GM18861 (cell line): ENCODE measurements around the gene COL27A1.

Experiments
- ATAC-seq: cut with Tn5 transposase; IDR thresholded peaks from one replicate; pipeline ENCODE4 v1.9.1; 2021; ENCODE audit not compliant: unreplicated experiment

COL27A1 gene

DNA sequence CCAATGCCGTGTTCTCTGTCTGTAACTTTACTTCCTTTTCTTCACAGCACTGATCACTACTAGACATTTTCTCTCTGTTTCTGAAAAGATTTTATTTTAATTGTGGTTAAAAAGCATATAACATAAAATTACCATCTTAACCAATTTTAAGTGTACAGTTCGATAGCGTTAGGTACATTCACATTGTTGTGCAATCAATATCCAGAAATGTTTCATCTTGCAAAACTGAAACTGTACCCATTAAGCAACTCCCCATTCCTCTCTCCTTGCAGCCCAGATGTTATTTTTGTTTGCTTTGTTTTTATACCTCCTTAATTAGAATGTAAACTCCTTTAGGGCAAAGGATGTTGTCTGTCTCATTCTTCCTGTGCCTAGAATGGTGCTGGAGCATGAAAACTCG is 47.5 kb downstream of the COL27A1 start:
- no peak for ATAC-seq

DNA sequence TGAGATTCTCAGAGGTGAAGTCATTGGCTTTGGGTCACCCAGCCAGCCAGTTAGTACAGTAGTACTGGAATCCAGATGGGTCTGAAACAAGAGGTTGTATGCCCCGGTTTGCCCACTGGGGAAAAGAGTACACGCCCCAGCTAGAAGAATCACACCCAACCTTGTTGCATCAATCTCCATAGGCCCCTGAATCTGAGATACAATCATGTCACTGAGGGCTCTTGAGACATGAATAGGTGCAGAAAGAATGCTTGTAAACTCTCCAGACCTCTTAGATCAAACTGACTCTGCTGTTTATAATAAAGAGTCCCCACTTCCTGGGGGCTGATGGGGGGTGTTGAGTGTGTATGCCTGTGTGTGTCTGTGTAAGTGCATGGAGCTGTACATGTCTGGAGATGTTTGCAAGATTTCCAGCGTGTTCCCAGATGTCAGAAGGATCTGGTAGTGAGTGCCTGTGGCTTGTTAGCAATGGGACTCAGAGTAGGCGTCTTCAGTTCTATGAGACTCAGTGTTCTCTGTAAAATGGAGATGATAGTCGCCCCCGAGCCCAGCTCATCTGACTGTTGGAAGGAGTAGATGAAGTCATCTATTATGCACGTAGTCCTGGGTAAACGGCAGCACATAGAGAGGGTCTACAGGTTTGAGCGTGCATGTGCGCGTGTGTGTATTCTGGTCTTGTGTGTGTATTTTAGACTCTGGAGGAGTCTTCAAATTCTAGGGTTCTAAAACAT is 48.2 kb downstream of the COL27A1 start:
- no peak for ATAC-seq

GRCh38 chr9:114204265-114204664 is 48.9 kb downstream of the COL27A1 start:
- ATAC-seq: no peak

- no peak for ATAC-seq
These were observed 50.1 kb downstream of the COL27A1 start for GRCh38 chr9:114205171-114206015.

DNA sequence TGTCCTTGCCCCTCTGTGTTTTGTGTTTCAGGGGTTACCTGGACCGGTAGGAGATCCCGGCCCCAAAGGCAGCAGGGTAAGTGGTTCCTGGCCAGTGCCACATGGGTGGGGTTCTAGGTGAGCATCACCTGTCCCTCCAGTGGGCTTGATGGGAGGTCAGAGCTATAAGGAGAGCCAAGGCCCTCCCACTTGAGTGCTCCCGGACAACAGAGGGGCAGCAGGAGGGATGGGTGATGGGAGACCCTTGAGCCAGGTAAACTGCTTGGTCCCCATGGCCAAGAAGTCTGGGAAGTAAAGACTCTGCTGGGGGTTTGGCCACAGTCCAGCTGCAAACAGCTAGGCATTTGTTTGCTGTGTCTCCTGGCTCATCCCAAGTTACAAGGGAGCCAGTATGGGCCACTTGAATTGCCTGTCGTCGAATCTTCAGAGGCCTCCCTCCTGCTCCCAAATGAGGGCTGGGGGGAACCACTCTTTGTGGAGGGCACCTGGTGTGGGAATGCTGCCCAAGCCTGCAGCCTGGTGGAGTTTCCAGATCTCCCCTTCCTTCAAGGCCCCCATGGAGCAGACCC is 51.0 kb downstream of the COL27A1 start:
- ATAC-seq: no peak

GRCh38 chr9:114207034-114207810 is 51.9 kb downstream of the COL27A1 start:
- ATAC-seq: no peak

DNA sequence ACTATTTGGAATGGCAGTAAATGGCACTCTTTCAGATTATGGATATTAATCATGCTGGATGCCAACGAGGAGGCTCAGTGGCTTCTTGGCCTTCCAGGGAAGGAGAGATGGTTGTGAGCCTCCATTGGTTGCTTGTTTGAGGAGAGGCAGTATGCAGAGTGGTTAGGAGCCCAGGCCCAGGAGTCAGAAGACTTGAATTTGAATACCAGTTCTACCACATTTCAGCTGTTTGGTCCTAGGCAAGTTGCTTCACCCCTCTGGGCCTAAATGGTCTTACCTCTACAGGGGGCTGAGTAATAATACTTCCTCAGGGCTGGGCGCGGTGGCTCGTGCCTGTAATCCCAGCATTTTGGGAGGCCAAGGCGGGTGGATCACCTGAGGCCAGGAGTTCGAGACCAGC is 52.5 kb downstream of the COL27A1 start:
- ATAC-seq: no peak

- no peak for ATAC-seq
These were observed 53.8 kb downstream of the COL27A1 start for GRCh38 chr9:114209151-114209550.

- ATAC-seq: no peak
These were observed 54.8 kb downstream of the COL27A1 start for GRCh38 chr9:114210136-114210535.

- ATAC-seq: no peak
These were observed 55.4 kb downstream of the COL27A1 start for GRCh38 chr9:114210691-114211276.

GRCh38 chr9:114212826-114213225 is 57.5 kb downstream of the COL27A1 start:
- no peak for ATAC-seq

DNA sequence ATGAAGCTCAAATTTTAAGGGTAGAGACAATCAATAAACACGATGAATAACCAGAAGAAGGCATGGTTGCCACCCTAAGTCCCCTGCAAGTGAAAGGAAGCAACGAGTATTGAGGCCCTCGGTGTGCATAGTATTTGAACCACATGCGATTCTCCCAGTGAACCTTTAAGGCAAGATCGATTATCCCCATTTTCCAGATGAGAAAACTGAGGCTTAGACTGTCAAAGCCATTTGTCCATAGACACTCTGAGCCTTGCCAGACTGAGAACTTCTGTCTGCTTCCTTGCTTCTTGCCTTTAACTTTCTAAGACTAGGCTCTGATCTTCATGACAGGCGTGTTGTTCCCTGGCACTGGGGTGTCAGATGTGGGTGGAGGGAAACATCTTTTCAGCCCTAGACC is 58.2 kb downstream of the COL27A1 start:
- no peak for ATAC-seq

DNA sequence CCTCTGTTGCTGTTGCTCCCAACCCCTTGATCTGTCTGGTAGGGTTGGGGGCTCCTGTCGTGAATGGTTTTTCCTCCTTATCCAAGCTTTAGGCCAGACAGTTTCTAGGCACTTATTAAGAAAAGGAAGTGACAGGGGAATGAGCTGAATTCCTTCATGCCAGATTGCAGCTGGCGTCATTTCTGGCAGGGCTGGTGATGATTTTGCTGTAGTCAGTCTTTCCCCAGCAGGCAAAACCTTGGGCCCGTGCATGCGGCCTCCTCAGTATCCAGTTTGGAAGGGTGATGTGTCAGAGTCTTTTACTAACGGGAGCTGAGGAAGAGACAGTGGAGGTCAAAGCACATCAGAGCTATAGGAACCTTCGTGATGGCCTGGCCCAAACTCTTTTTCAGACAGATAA is 58.8 kb downstream of the COL27A1 start:
- no peak for ATAC-seq

DNA sequence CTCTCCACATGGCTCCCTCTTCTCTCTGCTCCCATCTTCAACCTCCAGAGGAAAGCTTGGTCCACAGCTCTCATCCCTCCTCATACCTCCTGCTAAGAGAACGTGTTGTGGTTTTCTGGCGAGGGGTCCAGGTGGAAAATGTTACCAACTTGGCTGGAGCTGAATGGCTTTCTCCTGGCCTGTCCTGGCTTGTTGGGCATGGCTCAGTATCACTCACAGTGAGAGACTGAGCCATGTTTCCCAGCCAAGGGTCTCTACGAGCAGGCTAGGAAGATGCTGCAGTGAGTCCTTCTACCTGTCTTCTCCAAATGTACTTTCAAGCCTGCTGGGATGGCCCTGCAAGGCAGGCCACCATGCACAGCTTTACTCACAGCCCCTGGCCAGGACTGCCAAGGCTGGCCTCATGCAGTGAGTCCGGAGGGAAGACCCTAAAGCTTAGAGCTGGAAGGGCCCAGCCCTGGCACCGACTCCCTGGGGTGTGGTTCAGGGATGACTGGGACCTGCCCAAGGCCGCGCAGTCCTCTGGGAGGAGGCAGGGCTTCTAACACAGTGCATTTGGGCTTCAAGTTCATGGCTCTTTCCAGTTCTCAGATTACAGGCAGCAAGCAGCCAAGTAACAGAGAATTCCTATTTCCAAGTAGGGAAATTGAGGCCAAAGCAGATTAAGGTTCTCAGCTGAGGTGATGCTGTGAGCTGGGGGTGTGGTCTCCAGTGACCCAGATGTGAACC is 59.5 kb downstream of the COL27A1 start:
- no peak for ATAC-seq

GRCh38 chr9:114216081-114216480 is 60.7 kb downstream of the COL27A1 start:
- no peak for ATAC-seq

- ATAC-seq: no peak
These were observed 61.6 kb downstream of the COL27A1 start for GRCh38 chr9:114216976-114217375.

DNA sequence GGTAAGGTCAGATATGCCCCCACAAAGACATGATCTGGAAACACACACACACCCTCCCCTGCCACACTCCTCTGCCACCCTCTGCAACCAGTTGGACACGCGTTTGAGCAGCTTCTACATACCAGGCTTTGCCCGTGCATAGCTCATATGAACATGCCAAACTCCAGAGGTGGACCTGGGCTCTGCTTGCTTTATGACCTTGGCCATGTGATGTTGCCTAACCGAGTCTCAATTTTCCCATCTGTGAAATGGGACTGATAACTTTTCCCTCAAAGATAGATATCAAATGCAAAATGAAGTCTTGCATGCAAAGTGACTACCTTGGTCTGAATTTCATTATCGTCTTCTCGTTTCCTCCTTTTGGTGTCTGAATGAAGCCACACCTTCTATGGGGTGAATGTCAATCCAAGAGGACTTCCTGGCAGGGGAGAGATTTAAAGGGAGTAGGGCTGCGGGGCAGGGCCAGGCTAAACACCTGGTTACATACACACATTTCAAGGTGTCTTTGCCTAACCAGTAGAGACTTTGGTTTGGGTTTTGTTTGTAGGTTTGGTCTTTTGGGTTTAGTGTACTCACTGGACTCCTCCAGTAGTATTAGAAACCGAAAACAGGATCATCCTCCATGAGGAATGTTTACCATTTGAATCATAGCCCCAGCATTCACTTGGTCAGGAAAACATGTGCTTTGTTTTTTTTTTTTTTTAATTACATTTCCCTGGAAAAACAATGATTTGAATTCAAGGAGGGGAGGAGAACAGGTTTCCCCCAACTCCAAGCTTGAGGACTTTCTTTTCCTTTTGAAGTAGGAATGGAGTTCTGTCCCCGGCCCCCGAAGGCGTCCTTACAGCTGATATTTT is 63.2 kb downstream of the COL27A1 start:
- no peak for ATAC-seq

DNA sequence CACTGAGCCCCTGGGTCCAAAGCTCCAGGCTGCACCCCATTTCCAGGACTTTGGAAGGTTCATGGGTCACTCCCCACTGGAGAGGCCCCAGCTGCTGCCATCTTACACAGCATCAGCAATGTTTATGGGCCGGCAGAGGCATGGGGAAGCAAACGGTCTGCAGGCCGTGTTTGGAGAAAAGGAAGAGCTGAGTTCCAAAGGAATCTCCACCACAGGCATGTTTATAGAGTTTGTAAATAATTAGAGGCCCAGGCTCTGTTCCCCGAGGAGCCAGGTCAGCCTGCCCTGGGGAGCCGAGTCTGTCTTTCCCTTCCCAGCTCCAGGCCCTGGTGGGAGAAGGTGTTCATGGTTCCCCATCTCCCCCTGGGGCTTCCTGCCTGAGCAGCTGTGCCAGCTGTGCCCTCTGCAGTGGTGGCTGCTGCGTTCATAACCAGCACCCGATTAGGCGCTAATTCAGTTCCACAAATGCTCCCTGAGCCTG is 64.8 kb downstream of the COL27A1 start:
- ATAC-seq: no peak
